Activated naive CD8-positive, alpha-beta T cell (primary cell): ENCODE data around the gene KLHL34.

ENCODE experiments used
- H3K27ac Mint-ChIP-seq: one replicate; pipeline ENCODE4 v1.8.0; 2021; ENCODE audit warnings: mixed read lengths
- H3K27me3 Mint-ChIP-seq: one replicate; pipeline ENCODE4 v1.8.0; 2021; ENCODE audit warnings: mixed read lengths
- H3K36me3 Mint-ChIP-seq: one replicate; pipeline ENCODE4 v1.8.0; 2021; ENCODE audit warnings: mixed read lengths
- H3K4me1 Mint-ChIP-seq: one replicate; pipeline ENCODE4 v1.8.0; 2021; ENCODE audit warnings: low read depth, mixed read lengths
- H3K4me3 Mint-ChIP-seq: one replicate; pipeline ENCODE4 v1.8.0; 2021; ENCODE audit warnings: mild to moderate bottlenecking, mixed read lengths
- H3K9me3 Mint-ChIP-seq: one replicate; pipeline ENCODE4 v1.8.0; 2021; ENCODE audit warnings: low read depth, mixed read lengths

The KLHL34 gene

DNA sequence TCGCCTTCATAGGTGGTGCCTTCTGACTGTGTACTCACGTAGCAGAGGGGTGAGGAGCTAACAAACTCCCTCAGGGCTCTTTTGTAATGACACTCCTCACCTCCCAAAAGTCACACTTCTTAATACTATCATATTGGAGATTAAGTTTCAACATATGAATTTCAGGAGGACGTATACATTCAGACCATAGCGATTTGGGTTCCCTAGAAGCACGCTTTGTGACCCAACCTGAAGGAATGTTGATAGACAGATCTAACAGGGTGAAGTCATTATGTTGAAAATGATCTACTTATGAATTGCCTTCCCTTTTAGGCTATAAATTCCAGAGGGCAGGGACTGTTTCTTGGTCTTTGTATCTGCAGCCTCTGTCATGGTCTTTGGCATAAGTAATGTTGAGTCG, 3.2 kb upstream of the KLHL34 start:
- peaks cover 4% of the 10 kb centered on the region for H3K27me3 Mint-ChIP-seq
- H3K27ac Mint-ChIP-seq: no peak overlapping the region
- H3K9me3 Mint-ChIP-seq: no peaks in the 10 kb centered on the region
- no peak overlapping the region for H3K4me3 Mint-ChIP-seq
- H3K4me1 Mint-ChIP-seq: peaks cover 5% of the 10 kb centered on the region
- H3K36me3 Mint-ChIP-seq: no peaks in the 10 kb centered on the region

GRCh38 chrX:21660156-21660555, 2.0 kb upstream of the KLHL34 start:
- peaks cover 2% of the 10 kb centered on the region for H3K27me3 Mint-ChIP-seq
- H3K4me1 Mint-ChIP-seq: peaks cover 5% of the 10 kb centered on the region
- no peak overlapping the region for H3K27ac Mint-ChIP-seq
- no peak overlapping the region for H3K4me3 Mint-ChIP-seq
- no peaks in the 10 kb centered on the region for H3K9me3 Mint-ChIP-seq
- no peaks in the 10 kb centered on the region for H3K36me3 Mint-ChIP-seq

- Mint-ChIP-seq H3K4me1 (peaks cover 5% of the 10 kb centered on the region), H3K27ac (no peak overlapping the region), H3K36me3 (no peaks in the 10 kb centered on the region), H3K4me3 (peak overlapping the region; percentile 63), H3K27me3 (no peaks in the 10 kb centered on the region), H3K9me3 (no peaks in the 10 kb centered on the region)
Observed at GRCh38 chrX:21659320-21659719, 1.2 kb upstream of the KLHL34 start.

DNA sequence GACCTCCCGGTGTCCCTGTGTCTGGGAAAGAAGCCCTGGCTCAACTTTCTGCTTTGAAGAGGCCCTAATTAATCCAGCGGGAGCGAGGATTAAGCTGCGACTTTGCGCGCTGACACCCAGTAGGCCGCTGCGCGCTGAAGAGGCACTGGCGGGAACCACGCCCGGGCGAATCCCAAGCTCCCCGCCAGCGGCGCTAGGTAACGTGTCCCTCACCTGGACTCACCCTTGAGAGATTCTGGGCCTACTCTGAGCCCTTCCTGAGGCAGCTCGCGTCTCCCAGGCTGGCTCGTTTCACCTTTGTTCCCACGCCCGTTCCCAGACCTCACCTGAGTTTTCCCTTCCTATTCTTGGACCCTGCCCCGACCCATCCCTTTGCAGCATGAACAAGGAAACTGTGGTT, 616 bp upstream of the KLHL34 start:
- Mint-ChIP-seq H3K27ac (no peak overlapping the region), H3K4me3 (peak overlapping the region; percentile 63), H3K27me3 (no peaks in the 10 kb centered on the region), H3K36me3 (no peaks in the 10 kb centered on the region), H3K4me1 (peaks cover 5% of the 10 kb centered on the region), H3K9me3 (no peaks in the 10 kb centered on the region)

DNA sequence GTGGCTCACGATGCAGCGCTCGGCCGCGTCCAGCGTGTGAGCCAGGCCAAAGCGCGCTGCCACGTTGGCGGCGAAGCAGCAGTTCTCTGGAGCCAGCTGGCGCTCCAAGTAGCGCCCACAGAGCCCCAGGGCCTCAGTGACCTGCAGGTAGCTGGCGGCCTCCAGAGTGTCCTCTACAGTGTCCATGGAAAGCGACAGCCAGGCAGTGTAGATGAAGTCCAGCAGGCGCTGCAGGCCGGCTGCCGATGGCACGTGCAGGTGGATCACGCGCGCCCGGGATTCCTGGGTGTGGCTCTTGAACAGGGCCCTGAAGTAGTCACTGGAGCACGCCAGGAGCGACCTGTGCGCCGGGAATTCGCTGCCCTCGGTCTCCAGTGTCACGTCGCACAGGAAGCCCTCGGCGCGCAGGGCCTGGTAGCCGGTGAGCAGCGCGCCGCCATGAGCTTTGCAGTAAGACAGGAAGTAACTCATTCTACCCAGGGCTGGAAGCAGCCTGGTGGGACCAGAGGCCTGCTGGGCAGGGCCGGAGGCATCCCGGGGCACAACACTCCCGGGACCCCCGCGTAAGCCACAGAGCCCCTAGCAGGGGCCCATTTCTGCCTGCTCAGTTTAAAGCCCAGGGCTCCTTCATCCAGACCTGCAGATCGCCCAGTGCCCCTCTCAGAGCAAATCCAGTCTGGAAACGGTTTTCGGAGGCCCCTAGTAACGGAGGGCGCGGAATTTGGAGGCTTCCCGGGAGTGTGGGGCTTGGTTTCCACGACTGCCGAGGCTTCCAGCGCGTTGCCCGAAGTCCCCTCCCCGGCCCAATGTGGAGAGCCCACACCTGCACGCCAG, 595 bp downstream of the KLHL34 start:
- no peaks in the 10 kb centered on the region for H3K27me3 Mint-ChIP-seq
- no peaks in the 10 kb centered on the region for H3K9me3 Mint-ChIP-seq
- H3K4me1 Mint-ChIP-seq: peaks cover 5% of the 10 kb centered on the region
- no peak overlapping the region for H3K27ac Mint-ChIP-seq
- peak overlapping the region; percentile 65 for H3K4me3 Mint-ChIP-seq
- H3K36me3 Mint-ChIP-seq: no peaks in the 10 kb centered on the region

DNA sequence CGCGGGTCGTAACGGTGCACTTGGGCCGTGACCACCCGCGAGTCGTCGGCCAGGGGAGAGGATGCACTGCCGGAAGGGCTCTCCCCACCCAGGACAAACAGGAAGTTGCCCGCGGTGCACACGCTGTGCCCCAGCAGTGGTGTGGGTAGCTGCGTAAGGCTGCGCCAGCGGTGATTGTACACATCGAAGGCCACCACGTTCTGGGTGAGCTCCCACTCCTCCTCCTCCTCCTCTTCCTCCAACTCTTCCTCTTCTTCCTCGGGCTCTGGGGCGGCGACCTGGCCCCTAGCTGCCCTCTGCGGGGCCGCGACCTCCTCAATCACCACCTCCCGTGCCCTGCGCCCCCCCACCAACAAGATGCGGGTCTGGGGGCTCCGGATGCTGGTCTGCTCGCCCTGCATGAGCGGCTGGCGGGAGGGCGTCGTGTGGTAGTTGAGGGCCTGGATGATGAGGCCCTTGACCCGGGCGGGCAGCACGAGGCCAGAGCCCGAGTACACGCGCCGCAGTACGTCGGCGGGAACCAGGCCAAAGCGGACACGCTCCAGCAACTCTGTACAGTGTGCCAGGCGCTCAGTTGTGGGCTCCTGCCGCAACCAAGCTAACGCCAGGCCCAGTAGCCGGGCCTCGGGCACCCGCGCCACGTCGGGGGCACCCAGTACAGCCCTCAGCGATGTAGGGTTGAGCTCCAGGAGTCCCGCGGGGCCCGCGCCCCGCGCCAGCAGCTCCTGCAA, 1.4 kb downstream of the KLHL34 start:
- Mint-ChIP-seq H3K36me3 (no peaks in the 10 kb centered on the region), H3K9me3 (no peaks in the 10 kb centered on the region), H3K4me3 (no peak overlapping the region), H3K27me3 (no peaks in the 10 kb centered on the region), H3K4me1 (peaks cover 5% of the 10 kb centered on the region), H3K27ac (no peak overlapping the region)

DNA sequence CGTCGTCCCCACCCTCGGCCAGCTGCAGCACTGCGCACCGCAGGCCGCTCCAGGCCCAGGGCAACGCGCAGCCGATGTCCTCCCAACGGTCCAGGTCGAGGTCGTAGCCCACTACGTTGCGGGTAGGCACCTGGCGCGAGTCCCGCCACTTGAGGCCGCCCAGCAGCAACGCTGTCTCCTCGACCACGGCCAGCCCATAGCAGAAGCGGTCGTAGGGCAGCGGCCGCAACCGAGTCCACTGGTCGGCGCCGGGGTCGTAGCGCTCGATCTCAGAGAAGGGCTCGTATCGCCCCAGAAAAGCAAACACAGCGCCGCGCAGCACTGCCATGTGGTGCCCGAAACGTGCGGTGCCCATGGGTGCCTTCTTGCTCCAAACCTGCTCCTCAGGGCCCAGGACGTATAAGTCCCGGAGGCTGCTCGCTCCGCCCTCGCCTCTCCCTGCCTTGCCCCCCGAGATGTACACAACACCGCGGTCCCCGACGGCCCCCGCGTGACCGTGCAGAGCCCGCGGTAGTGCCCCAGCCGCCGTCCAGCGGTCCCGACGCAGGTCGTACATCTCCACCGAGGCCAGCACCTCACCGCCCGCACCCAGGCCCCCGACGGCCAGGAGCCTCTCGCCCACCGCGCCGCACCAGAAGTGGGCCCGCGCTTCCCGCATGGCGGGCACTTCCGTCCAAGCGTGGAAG, 2.1 kb downstream of the KLHL34 start:
- no peaks in the 10 kb centered on the region for H3K27me3 Mint-ChIP-seq
- no peaks in the 10 kb centered on the region for H3K36me3 Mint-ChIP-seq
- no peak overlapping the region for H3K27ac Mint-ChIP-seq
- H3K9me3 Mint-ChIP-seq: no peaks in the 10 kb centered on the region
- H3K4me3 Mint-ChIP-seq: peak overlapping the region; percentile 23
- peaks cover 5% of the 10 kb centered on the region for H3K4me1 Mint-ChIP-seq

DNA sequence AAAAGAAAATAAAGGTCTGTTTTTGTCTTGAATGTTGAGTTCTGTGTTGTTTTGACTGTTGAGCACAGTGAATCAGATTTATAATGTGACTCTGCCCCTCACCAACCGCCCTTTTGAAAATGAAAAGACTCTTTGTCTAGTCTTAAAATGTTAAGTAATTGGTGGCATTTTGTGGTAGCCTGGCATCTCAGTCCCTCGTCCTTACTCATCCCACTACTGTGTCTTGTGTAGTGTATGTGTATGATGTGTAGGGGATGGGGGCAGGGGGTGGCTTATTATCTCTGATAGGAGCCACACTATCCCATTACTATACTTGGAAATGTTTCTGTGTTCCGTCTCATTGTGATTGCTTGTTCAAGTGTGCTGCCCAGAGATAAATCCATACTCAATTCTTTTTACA, 12.2 kb downstream of the KLHL34 start:
- Mint-ChIP-seq H3K27ac (no peak overlapping the region), H3K27me3 (no peaks in the 10 kb centered on the region), H3K4me3 (no peak overlapping the region), H3K4me1 (no peaks in the 10 kb centered on the region), H3K9me3 (no peaks in the 10 kb centered on the region), H3K36me3 (peaks cover 6% of the 10 kb centered on the region)

DNA sequence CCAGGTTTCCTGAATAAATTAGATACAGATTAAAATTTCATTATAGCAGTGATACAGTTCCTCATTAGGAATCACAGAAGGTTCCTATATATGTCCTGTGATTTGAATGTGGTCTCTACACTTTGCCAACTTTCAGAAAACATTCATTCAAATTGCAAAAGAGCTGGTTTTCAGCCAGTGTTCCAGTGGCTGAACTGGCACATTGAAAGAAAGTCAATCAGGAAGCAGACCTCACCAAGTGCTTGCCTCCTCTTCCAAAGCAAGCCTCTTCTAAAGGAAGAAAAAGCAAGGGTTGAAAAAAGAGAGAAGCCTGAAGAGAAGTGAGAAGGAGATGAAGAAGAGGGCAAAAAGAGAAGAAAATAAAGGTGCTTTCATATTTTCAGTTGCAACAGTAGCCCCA, 12.7 kb downstream of the KLHL34 start:
- Mint-ChIP-seq H3K36me3 (peaks cover 6% of the 10 kb centered on the region), H3K9me3 (no peaks in the 10 kb centered on the region), H3K4me3 (no peak overlapping the region), H3K4me1 (no peaks in the 10 kb centered on the region), H3K27me3 (no peaks in the 10 kb centered on the region), H3K27ac (no peak overlapping the region)

- Mint-ChIP-seq H3K9me3 (no peaks in the 10 kb centered on the region), H3K27ac (no peak overlapping the region), H3K4me3 (no peak overlapping the region), H3K27me3 (no peaks in the 10 kb centered on the region), H3K4me1 (no peaks in the 10 kb centered on the region), H3K36me3 (no peaks in the 10 kb centered on the region)
Observed at GRCh38 chrX:21639775-21640174, 18.4 kb downstream of the KLHL34 start.

DNA sequence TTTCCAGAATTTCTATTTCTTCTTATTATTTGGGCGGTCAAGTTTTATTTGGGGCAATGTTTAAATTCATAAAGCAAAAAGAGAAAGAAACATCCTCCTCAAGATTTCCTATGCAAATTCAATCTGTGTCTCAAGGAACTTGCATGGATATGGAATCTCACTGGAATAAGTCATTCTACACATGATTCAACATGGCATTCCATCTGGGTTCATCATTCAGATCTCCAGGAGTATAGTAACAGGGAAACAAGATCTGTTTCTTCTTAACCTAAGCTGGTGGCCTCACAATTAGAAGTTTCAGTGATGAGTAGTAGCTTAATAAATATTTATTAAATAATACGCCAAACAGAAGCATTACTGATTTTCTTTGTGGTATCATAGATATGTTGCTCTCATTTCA, 19.8 kb downstream of the KLHL34 start:
- Mint-ChIP-seq H3K27ac (no peak overlapping the region), H3K36me3 (no peaks in the 10 kb centered on the region), H3K4me3 (no peak overlapping the region), H3K9me3 (no peaks in the 10 kb centered on the region), H3K27me3 (no peaks in the 10 kb centered on the region), H3K4me1 (no peaks in the 10 kb centered on the region)

DNA sequence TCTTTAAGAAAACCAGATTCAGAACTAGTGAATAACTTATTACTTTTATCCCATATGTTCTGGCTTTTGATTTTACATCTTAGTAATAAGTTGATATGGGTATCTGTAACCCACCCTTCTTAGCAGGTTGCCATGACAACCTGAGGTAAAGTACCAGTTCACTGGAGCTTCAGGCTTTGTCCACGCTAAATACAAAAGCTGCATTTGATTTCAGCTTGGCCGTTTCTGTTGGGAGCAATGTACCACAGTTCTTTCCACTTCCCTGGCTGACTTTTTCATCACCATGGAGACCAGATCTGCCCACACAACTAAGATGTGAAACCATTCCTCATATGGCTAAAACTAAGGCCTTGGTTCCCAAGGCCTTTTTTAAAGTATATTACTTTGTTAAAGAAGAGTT, 26.1 kb downstream of the KLHL34 start:
- Mint-ChIP-seq H3K27me3 (no peaks in the 10 kb centered on the region), H3K36me3 (peaks cover 5% of the 10 kb centered on the region), H3K4me3 (no peak overlapping the region), H3K4me1 (no peaks in the 10 kb centered on the region), H3K9me3 (no peaks in the 10 kb centered on the region), H3K27ac (no peak overlapping the region)

DNA sequence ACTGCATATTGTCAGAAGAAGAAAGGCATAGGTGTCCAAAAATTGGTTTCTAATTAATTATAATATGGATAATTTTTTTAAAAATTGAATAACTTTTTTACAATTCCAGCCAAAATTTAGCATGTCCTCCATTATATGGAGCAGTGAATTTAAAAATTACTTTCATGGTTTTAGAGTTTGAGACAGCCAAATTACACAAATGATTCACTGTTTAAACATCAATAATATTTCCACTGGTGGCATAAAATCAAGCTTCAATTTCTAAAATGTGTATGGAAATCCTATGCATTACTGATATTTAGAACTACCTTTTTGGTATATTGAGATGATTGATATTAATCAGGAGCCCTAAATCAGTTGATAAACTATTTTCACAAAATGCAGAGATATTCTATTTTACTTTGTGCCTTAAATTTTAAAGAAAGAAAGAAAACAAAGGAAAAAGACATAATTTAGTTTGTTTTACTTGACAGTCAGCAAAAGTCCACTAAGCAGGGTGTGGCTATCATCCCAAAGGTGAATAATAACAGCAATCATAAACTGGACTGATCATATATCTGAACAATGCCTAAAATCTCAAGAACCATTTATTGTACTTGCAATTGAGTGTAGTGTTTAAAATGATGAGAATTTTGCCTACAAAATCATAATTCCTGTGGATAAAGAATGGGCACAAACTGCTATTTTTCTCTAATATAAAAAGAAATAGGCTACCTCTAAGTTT, 34.2 kb downstream of the KLHL34 start:
- H3K4me3 Mint-ChIP-seq: no peak overlapping the region
- H3K27ac Mint-ChIP-seq: no peak overlapping the region
- H3K4me1 Mint-ChIP-seq: no peaks in the 10 kb centered on the region

DNA sequence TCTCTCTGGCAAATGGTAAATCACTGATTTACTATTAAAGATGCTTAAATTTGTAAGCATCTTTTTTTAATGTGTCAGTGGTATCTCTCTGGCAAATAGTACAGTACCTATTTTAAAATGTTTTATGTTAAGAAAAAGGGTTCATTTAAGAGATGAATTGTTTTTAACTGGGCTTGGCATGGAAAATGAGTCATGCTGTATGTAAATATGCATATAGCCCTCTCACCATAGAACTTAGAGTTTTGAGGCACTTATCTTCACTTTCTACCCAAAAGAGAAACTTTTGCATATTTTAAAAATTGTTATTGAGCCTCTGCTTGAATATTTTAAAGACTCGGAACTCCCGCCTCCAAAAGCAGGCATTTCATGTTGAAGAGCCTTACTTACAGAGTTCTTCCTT, 37.9 kb downstream of the KLHL34 start:
- Mint-ChIP-seq H3K27me3 (no peaks in the 10 kb centered on the region), H3K9me3 (no peaks in the 10 kb centered on the region), H3K4me1 (no peaks in the 10 kb centered on the region), H3K4me3 (no peak overlapping the region), H3K36me3 (peaks cover 6% of the 10 kb centered on the region), H3K27ac (no peak overlapping the region)

More for the DNA sequence above, 34.2 kb downstream of the KLHL34 start:
- Mint-ChIP-seq H3K27me3 (no peaks in the 10 kb centered on the region), H3K36me3 (peaks cover 10% of the 10 kb centered on the region), H3K9me3 (peaks cover 7% of the 10 kb centered on the region)

- Mint-ChIP-seq H3K36me3 (peaks cover 6% of the 10 kb centered on the region), H3K27me3 (no peaks in the 10 kb centered on the region), H3K27ac (no peak overlapping the region), H3K4me3 (no peak overlapping the region), H3K4me1 (no peaks in the 10 kb centered on the region), H3K9me3 (no peaks in the 10 kb centered on the region)
Observed at GRCh38 chrX:21616386-21616785, 41.7 kb downstream of the KLHL34 start.
